ENCODE data around the gene BCAM.

DNA sequence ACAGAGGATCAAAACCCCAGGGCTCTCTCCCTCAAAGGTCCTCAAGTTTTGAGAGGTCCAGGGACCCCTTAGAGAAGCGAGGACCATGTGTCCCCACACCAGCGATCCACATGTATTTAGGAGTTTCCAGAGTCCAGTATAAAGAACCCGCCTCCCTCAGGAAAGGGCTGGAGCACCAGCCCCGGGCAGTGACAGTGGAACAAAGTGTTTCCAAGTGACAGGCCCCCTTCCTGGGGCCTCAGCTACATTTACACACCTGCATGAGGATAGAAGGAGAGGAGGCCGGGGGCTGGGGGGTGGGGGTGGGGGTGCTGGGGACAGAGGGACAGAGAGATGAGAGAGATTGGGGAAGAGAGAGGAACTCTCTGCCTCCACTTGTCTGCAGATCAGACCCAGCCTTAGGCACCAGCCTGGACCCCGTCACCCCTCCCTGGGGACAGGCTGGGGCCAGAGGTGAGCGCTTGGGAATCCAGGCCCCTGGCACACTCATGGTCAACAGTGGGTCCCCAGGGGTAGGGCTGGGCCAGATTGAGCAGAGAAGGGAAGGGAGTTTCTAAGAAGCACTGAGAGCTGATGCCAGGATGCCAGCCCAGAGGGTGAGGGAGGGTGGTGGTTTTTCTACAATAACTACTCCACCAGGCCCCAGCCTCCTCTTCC, 802 bp downstream of the BCAM start:
- no peak for TF ChIP-seq CTCF (IDR thresholded peaks at IDR 0.05 in 4 of 5, conservative IDR thresholded peaks at IDR 0.05 in 1 of 5)
- TF ChIP-seq POLR2A (IDR thresholded peaks at IDR 0.05), result no peak
